Stomach (tissue), 4 donors: ENCODE data around the gene EEFSEC.

Source experiments
- EP300 ChIP-seq: sonication (generic); formaldehyde crosslinking; IDR thresholded peaks from one replicate; pipeline ENCODE4 v1.6.1; 2017; ENCODE audit warnings: antibody characterized with exemption
- POLR2A ChIP-seq, 4 donors: fragments of 450-650 bp; IDR thresholded peaks; one replicate each; pipeline ENCODE4 v1.6.1; 2016; ENCODE audit warnings: antibody characterized with exemption in 4 of 4, control low read depth in 2 of 4, mild to moderate bottlenecking in 1 of 4, moderate library complexity in 1 of 4
- TF ChIP-seq, protein P1 (sequence below), 7 experiments: fragments of 450-650 bp in 4 of 7; fragments of 200-600 bp in 3 of 7; sonication (generic) in 3 of 7; IDR thresholded peaks; one replicate each; pipeline ENCODE4 v1.5.1; 2016 to 2019; ENCODE audit warnings: antibody characterized with exemption in 7 of 7, control low read depth in 2 of 7, mild to moderate bottlenecking in 1 of 7

DNA sequence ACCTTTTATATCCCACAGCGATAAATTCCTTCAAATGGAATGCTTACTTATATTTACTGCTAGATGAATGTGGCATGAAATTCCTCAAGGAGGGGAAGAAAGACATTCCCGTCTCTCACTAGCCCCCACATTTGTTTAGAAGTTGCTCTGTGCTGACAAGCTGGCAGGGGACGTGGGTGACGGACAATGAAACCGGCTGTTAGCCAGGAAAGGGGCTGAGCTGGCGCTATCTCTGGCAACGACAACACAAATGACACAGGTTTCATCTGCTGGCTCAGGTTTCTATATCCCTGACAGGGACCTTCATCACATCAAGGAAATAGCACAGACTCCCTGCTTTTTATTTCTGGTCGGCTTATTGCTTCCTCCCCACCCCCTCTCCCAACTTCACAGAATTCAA, 45.4 kb upstream of the EEFSEC start:
- no peak for TF ChIP-seq POLR2A (IDR thresholded peaks at IDR 0.05)
- TF ChIP-seq, protein P1, sequence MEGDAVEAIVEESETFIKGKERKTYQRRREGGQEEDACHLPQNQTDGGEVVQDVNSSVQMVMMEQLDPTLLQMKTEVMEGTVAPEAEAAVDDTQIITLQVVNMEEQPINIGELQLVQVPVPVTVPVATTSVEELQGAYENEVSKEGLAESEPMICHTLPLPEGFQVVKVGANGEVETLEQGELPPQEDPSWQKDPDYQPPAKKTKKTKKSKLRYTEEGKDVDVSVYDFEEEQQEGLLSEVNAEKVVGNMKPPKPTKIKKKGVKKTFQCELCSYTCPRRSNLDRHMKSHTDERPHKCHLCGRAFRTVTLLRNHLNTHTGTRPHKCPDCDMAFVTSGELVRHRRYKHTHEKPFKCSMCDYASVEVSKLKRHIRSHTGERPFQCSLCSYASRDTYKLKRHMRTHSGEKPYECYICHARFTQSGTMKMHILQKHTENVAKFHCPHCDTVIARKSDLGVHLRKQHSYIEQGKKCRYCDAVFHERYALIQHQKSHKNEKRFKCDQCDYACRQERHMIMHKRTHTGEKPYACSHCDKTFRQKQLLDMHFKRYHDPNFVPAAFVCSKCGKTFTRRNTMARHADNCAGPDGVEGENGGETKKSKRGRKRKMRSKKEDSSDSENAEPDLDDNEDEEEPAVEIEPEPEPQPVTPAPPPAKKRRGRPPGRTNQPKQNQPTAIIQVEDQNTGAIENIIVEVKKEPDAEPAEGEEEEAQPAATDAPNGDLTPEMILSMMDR (IDR thresholded peaks at IDR 0.05): no peak
- TF ChIP-seq EP300: no peak
